Inferior parietal cortex (tissue), 1 donor: ENCODE data around the gene ENTPD1.
A peak's percentile ranks its signal among the peaks of the same experiment; 100 is the strongest.

ENCODE experiments used
- DNase-seq: peaks from one replicate; pipeline ENCODE4 v3.0.0-alpha.2; 2016; ENCODE audit errors: extremely low spot score

The ENTPD1 gene

GRCh38 chr10:95831076-95831475 is 75.1 kb downstream of the ENTPD1 start:
- DNase-seq: no peak

GRCh38 chr10:95831515-95831914 is 75.6 kb downstream of the ENTPD1 start:
- no peak for DNase-seq

GRCh38 chr10:95832216-95833041 is 76.5 kb downstream of the ENTPD1 start:
- DNase-seq: no peak

GRCh38 chr10:95833042-95833610 is 77.2 kb downstream of the ENTPD1 start:
- no peak for DNase-seq

- DNase-seq: no peak
These were observed 78.4 kb downstream of the ENTPD1 start for GRCh38 chr10:95834406-95834805.

GRCh38 chr10:95835149-95835860 is 79.3 kb downstream of the ENTPD1 start:
- no peak for DNase-seq

- no peak for DNase-seq
These were observed 79.9 kb downstream of the ENTPD1 start for GRCh38 chr10:95835911-95836310.

- no peak for DNase-seq
These were observed 80.8 kb downstream of the ENTPD1 start for GRCh38 chr10:95836610-95837355.

- DNase-seq: no peak
These were observed 81.4 kb downstream of the ENTPD1 start for GRCh38 chr10:95837356-95837776.

- DNase-seq: no peak
These were observed 81.8 kb downstream of the ENTPD1 start for GRCh38 chr10:95837783-95838182.

GRCh38 chr10:95840121-95840520 is 84.2 kb downstream of the ENTPD1 start:
- no peak for DNase-seq

GRCh38 chr10:95840681-95841080 is 84.7 kb downstream of the ENTPD1 start:
- DNase-seq: no peak

GRCh38 chr10:95841661-95842498 is 85.9 kb downstream of the ENTPD1 start:
- peak; percentile 70 for DNase-seq

- DNase-seq: no peak
These were observed 89.4 kb downstream of the ENTPD1 start for GRCh38 chr10:95845411-95845810.

GRCh38 chr10:95847007-95847406 is 91.0 kb downstream of the ENTPD1 start:
- no peak for DNase-seq

- DNase-seq: no peak
These were observed 92.9 kb downstream of the ENTPD1 start for GRCh38 chr10:95848841-95849240.

- no peak for DNase-seq
These were observed 94.8 kb downstream of the ENTPD1 start for GRCh38 chr10:95850791-95851190.

- no peak for DNase-seq
These were observed 104.4 kb downstream of the ENTPD1 start for GRCh38 chr10:95860166-95860940.

GRCh38 chr10:95861386-95861785 is 105.4 kb downstream of the ENTPD1 start:
- DNase-seq: no peak
